ENCODE results near the gene HS3ST5.

GRCh38 chr6:114171473-114171872 lies 171.3 kb downstream of the HS3ST5 start:
- TF ChIP-seq ELF4 (IDR thresholded peaks at IDR 0.05) (no peak), SP1 (IDR thresholded peaks at IDR 0.05) (no peak), FOXA1 (IDR thresholded peaks at IDR 0.05) (no peak), FOXM1 (IDR thresholded peaks at IDR 0.05; ENCODE audit: borderline replicate concordance) (no peak), PKNOX1 (IDR thresholded peaks at IDR 0.05) (no peak), ZNF384 (IDR thresholded peaks at IDR 0.05) (no peak), BHLHE40 (IDR thresholded peaks at IDR 0.05; ENCODE audit: borderline replicate concordance) (no peak), CTBP1 (IDR thresholded peaks at IDR 0.05; ENCODE audit: borderline replicate concordance) (no peak)
